GM08714 (cell line): Measurements from ENCODE around the gene TARP.

Experiments used
- H3K4me3 ChIP-seq: fragments of 200-500 bp; sonication (Bioruptor generic); 2 replicates; pipeline ENCODE4 v1.5.1; 2014; ENCODE audit warnings: mild to moderate bottlenecking, low read length, inconsistent platforms
- ZNF274 ChIP-seq: IDR thresholded peaks from 2 replicates; pipeline ENCODE4 v1.6.1; 2012; ENCODE audit warnings: mild to moderate bottlenecking, low read depth, low read length

TARP gene

GRCh38 chr7:38310591-38311101 lies 37.2 kb upstream of the TARP start:
- H3K4me3 ChIP-seq: peak overlapping the region; percentile 70; the same call in 1 of the 2 replicates
- TF ChIP-seq ZNF274: no peak

DNA sequence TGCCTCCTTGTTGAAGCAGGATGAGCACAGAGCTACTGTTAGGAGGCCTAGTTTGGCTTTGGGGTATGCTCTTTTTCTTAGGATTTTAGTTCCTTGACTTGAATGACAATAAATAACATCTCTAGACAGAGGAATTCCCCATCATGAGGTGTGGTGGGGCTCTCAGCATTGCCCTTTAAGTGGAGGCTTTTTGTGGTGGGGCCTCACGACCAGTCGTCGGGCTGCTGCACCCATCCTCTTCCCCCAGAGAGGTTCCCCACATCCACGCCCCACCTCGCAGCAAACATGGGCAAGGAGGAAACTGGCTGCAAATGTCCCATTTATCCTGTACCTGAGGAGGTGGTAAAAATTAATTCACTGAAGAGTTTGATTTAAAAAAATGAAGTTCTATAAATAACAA lies 36.1 kb upstream of the TARP start:
- TF ChIP-seq ZNF274: no peak
- no peak overlapping the region for H3K4me3 ChIP-seq

DNA sequence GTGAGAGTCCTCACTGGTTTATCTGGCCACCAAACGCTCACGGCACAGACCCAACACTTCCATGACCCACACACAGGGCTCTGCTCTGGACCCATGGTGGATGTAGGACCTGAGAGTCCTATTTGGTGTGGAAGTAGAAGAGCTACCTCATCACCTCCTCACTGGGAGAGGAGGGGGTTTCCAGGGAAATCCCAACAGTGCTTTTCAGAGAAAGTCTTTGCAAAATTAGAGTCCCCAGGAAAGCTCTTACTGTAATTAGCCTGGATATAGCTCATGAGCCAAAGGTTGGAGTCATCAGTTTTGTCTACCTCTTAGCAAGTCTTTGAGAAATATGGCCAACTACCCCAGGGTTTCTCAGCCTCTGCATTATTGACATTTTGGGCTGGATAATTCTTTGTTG lies 34.7 kb upstream of the TARP start:
- no peak overlapping the region for H3K4me3 ChIP-seq
- no peak for TF ChIP-seq ZNF274

- no peak for TF ChIP-seq ZNF274
- H3K4me3 ChIP-seq: no peak overlapping the region
These were observed 34.2 kb upstream of the TARP start for GRCh38 chr7:38307640-38308039.

DNA sequence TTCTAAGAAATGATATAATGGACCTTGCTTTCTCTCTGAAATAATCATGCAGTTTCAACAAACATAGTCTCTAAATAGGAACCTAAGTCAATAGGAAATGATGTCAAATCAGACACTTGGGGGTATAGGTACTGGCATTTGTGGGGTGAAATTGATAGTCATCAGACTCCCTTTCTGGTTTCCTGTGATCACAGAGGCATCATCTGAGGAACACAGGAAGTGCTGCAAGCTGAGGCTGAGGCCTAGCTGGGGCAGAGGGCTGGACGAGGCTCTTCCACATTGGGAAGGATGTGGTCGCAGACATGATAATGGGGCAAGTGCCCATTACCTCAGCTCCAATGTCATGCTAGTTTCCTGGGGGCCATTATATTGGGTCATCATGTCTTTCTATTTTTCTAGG lies 33.5 kb upstream of the TARP start:
- TF ChIP-seq ZNF274: no peak
- H3K4me3 ChIP-seq: no peak overlapping the region

GRCh38 chr7:38306171-38306570 lies 32.7 kb upstream of the TARP start:
- TF ChIP-seq ZNF274: no peak
- H3K4me3 ChIP-seq: no peak overlapping the region

GRCh38 chr7:38303866-38304265 lies 30.4 kb upstream of the TARP start:
- no peak overlapping the region for H3K4me3 ChIP-seq
- no peak for TF ChIP-seq ZNF274

DNA sequence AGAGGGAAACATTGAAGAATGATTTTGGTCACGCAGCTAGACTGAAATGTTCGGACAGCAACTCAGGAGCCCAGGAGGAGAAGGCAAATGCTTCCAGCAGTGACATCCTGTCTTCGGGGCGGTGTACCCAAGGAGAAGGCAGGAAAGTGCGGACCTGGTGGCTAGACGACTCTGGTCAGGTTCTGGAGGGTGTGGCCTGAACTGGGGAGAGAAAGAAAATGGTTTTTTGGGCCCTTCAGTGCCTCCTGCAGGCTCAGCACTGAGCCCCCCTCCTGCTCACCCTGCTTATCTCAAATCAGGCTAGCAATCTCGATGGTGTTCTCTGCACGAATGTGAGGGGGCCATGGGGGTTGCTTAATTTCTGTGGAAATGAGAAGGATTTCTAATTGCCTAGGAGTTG lies 26.7 kb upstream of the TARP start:
- no peak for TF ChIP-seq ZNF274
- H3K4me3 ChIP-seq: no peak overlapping the region

GRCh38 chr7:38299275-38299931 lies 26.0 kb upstream of the TARP start:
- no peak for TF ChIP-seq ZNF274
- no peak overlapping the region for H3K4me3 ChIP-seq

DNA sequence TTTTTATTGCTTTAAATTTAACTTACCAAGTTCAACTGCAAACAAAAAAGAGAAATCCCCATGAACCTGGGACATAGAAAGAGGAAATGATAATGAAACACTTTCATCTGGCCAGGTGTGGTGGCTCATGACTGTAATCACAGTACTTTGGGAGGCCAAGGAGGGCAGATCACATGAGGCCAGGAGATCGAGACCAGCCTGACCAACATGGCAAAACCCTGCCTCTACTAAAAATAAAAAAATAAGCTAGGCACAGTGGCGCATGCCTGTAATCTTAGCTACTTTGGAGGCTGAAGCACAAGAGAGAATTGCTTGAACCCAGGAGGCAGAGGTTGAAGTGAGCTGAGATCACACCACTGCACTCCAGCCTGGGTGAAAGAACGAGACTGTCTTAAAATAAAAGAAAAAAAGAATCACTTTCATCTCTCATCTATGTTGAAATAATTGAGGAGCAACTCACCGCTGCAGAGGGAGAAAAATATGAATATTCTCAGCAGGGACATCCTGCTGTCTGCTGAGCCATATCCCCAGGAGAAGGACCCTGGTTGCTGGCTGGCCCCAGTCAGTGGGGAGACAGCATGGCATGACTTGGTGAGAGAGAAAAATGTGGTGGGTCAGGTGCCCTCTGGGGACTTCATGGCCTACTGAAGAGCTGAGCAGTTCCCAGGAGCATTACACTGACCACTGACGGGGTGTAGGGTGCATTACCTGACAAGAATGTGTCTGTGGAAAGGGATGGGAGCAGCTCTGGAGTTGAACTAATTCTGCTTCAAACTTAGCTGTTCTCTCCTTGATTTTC lies 22.8 kb upstream of the TARP start:
- TF ChIP-seq ZNF274: no peak
- no peak overlapping the region for H3K4me3 ChIP-seq

GRCh38 chr7:38294926-38295325 lies 21.5 kb upstream of the TARP start:
- TF ChIP-seq ZNF274: no peak
- H3K4me3 ChIP-seq: no peak overlapping the region

- no peak for TF ChIP-seq ZNF274
- no peak overlapping the region for H3K4me3 ChIP-seq
These were observed 19.0 kb upstream of the TARP start for GRCh38 chr7:38292442-38292841.

GRCh38 chr7:38291650-38292049 lies 18.2 kb upstream of the TARP start:
- TF ChIP-seq ZNF274: no peak
- no peak overlapping the region for H3K4me3 ChIP-seq

DNA sequence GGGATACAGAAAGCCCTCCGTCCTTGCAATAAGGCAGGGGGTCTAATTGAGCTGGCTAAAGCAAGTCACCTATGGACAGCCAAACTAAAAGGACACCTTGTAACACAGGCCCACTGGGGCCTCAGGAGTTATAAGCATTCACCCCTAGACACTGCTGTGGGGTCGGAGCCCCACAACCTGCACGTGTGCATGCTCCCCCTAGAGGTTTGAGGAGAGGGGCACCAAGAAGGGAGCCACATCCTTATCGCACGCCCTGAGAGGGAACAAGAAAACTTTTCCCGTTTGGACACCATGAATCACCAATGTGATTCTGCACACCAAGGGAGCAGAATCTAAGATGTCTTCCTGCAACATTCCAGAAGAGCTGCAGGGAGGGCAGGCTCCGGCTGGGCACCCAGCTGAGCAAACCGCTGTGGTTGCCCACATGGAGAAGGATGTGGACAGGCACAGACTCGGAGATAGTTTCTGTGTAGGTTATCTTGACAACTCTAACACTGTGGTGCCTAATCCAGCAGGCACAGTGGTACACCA lies 17.7 kb upstream of the TARP start:
- H3K4me3 ChIP-seq: no peak overlapping the region
- TF ChIP-seq ZNF274: no peak

GRCh38 chr7:38284553-38284952 lies 11.1 kb upstream of the TARP start:
- TF ChIP-seq ZNF274: no peak
- H3K4me3 ChIP-seq: no peak overlapping the region
